HT-29 (cell line): ENCODE results near the gene BTBD7. TPM values are rescaled to one million over a fixed set of nuclear protein-coding genes. Genes with fewer than 3 reads are reported as not detected.
A peak's percentile ranks its signal among the peaks of the same experiment; 100 is the strongest.
"Not testable (repeated sequence)": the region's sequence is repeated elsewhere in the genome, so short reads cannot be mapped to it uniquely, and the experiment has no call there.

Experiments used
- DNase-seq: peaks from one replicate; pipeline ENCODE4 v3.0.0-alpha.2; 2015; ENCODE audit warnings: low spot score
- total RNA-seq: library from RNA; depleted of rRNA; stranded (reverse); fragments of >200 nt; shearing (Covaris generic); gene quantifications from 2 replicates; pipeline ENCODE4 v1.2.3, GENCODE V29; 2014

The BTBD7 gene
- total RNA-seq, 1 experiment from 2014 or later = 9.4 TPM

DNA sequence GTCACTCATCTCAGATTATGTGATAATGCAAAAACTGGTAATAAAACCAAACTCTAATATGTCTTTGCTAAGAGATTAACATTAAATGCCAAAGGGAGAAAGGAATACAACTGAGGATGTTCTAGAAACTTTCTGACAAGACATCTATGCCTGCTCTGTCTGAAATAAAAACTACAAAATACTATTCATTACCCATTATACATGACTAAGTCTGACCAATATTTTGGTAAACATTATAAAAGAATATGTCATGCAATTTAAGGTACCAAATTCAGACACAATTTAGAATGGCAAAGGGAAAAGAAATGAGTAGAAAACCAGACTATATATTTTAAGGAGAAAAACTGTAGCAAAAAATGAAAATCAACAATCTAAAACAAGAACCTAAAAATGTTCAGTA, 86.3 kb downstream of the BTBD7 start:
- DNase-seq = no peak

DNA sequence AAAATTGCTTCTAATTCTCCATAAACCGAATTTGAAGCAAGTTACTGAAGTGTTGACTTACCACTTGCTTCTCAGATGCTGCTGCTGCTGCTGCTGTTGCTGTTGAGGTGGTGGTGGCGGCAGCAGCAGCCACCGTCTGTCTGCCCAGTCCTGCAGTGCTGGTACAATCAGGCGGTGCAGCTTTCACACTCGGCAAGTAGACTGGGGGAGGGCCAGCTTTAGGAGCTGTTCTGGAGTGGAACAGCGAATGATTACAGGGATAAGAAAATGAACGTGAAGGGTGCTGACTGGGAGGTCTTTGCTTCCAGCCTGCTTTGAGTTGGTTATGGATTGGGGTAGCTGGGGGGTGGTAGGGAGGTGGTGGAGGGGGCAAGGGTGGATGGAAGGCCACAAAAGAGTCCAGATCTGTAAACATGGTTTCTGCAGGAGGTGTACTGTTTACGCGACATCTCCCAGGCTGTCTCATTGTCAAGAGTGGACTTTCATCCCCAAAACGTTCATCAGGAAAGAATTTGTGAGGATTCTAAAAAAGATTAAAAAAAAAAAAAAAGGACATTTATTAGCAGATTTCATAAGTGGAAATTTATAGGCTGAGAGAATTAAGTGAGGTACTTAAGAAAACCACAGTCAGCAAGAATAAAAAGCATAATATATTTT, 86.9 kb downstream of the BTBD7 start:
- no peak for DNase-seq

DNA sequence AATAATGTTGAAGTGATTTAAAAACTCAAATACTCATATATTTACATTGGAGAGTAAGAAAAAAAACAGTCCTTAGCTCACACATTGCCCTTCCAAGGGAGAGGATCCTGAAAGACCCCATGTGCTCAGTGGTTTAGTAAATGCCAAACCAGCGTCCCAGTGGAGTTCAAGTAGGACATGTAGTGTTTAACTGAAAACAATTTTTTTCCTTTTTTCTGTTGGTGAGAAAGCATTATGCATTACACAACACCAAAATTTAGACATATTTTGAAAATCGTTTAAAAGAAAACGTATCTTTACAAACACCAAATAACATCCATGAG, 92.2 kb downstream of the BTBD7 start:
- no peak for DNase-seq

DNA sequence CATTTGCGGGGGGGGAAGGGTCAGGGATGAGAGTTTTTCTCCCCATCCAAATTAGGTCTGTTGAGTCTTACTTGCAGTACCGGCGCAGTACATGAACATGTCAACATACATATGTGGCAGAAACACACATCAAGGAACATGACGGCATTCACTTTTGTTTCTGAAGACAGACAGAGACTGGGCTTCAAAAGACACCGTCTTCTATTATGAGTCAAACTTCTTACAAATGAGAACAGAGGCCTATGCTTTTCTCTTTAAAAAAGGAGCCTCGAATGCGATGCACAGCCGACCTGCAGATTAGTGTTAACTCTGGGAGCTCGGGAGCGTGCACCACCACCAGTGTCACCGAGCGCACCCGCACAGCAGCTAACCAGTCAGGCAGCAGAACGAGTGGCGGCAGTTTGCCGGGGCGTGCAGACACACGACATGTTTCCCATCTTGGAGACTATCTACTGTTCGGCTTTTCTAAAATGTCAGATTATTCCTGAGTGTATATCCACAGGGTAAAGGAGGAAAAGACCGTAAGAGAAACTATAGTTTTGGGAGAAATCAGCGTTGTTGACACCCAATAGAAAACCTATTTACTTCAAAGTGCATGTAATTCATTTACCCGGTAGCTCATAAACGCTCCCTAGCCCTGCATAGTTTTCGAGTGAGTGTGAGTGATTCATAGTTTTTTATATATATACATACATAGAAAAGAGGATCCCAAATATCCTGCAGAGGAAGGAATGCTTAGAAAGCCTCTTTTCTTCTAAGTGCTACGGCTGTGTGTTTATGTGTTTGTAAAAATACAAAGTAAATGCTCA, 92.8 kb downstream of the BTBD7 start:
- DNase-seq = peak; percentile 75

DNA sequence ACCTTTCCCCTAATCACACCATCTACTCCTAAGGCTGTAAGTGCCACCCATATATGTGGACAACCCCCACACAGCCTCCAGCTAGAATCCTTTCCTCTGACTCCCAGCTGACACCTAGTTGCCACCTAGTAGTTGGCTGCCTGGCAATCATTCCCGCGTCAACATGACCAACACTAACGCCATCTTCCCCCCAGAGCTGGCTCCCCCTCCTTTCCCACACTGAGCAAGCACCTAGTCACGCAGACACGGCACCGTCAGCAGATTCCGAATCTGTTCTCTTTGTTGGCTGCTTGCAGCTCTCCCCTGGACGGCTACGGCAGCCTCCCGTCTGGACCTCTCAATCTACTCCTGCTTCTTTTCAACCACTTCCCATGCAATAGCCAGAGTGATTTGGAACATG, 98.0 kb downstream of the BTBD7 start:
- DNase-seq = no peak

DNA sequence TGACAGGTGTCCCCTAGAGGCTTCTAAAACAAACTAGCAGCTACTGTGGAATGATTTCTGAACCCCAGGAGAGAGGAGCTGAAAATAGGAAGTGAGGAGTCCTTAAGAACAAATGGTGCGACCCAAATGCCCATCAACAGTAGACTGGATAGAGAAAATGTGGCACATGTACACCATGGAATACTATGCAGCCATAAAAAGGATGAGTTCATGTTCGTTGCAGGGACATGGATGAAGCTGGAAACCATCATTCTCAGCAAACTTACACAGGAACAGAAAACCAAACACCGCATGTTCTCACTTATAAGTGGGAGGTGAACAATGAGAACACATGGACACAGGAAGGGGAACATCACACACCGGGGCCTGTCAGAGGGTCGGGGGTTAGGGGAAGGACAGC, 99.8 kb downstream of the BTBD7 start:
- not testable (repeated sequence) for DNase-seq

DNA sequence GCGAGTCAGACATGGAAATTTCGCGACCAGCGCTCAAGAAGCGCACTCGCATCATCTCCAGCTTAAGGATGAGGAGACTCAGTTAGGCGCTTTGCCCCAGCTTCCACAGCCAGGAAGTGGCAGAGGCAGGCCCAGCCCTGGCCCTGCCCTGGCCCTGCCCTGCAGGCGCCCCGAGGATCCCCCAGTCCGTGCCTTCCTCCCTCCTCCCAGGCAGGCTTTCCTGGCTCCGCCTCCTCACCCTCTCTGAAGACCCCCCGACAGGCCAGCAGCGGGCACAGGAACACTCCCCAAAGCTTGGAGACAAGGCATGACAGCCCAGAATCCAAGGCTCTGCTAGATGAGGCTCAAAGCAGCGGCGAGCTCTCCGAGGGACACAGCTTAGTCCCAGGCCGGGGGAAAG, 100.7 kb downstream of the BTBD7 start:
- no peak for DNase-seq

DNA sequence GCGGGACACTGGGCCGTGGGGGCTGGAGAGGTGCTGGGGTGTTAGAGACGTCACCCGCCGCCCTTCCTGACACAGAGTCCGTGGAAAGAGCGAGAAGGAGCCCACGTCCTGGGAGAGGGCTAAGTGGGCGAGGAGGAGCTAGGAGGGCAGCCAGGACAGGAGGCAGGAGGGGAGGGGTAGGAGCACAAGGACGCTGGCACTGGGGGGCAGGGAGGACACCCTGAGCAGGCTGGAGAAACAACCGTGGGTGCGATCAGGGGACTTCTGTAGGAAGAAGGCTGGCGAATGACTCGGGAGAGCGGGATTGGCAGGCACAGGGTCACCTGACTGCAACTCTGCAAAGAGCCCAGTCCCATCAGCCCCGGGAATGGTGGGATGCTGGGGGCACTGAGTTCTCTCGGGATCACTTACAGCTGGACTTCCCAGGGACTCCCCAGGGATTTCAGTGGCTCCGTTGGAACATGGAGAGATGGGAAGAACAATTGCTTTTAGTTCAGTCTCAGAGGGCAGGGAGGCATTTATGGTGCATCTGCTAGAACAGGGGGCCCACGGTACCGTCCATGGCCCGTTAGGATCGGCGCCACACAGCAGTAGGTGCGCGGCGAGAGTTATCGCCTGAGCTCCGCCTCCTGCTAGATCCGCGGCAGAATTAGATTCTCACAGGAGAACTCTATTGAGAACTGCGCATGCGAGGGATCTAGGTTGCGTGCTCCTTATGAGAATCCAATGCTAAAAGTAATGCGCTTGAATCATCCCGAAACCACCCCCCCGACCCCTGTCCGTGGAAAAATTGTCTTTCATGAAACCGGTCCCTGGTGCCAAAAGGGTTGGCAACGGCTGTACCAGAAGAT, 101.5 kb downstream of the BTBD7 start:
- no peak for DNase-seq

DNA sequence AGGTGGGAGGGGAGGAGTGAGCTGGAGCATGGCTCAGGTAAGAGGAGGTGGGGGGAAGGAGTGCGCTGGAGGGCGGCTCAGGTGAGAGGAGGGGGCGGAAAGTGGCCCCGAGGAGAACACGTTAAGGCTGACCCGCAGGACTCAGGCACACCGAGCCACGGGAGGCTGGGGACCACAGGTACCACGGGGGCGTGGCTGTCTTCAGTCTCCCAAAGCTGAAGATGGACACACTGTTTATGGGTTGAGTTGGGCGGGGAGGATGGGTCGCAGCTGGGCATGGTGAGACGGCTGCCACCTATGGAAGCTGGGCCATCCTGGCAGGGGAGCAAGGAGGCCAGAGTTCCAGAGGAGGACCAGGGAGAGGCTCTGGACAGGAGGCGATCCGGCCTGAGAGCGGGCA, 102.3 kb downstream of the BTBD7 start:
- no peak for DNase-seq

DNA sequence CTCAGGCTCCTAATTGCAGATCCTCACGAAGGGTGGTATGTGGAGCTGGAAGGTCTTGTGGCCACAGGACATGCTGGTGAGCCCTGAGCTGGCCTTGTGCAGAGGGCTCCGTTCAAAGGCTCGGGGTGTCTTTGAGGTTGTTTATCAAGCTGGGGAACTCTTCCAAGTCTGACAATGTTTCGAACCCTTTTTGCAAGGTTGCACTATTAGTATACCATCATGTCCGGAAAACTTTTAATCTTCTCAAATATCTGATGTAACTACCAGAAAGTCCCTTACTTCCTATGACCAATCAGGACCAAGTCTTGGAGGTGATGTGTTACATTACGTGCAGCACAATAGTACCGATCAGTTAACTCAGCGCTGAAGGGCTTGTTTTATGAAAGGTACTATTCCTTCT, 104.3 kb downstream of the BTBD7 start:
- no peak for DNase-seq

DNA sequence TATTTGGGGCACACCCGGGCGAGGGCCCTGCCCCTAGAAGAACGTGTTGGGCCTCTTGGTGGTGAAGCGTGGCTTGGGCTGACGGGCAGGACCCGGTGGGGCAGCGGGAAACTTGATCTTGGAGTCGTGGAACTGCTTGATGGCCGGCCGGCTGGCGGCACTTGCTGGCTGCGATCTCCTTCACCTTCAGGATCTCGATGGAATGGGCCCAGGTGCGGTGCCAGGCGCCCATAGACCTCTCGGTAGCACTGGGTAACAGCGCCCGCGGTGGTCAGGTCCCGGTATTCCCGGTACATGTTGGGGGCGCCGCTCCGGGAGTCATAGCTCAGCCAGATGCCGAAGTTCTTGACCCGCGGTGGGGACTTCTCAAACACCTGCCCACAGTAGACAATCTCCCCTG, 109.3 kb downstream of the BTBD7 start:
- no peak for DNase-seq

DNA sequence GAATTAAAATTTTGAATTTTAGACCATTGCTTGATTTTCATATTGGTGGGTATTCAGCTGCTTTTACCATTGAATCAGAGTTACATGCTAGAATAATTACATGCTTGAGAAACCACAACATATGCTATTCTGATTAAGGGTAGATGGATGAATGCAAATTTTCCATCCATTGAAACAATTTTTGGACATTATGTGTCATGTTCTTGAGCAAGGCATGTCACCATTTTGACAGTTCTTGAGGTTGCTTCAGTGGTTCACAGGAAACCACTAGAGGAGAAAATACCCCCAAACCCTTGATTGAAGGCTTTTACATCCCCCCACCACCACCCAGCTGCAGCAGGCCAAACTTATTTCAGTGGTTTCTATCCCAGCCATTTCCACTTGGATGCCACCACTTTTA, 112.3 kb downstream of the BTBD7 start:
- no peak for DNase-seq

DNA sequence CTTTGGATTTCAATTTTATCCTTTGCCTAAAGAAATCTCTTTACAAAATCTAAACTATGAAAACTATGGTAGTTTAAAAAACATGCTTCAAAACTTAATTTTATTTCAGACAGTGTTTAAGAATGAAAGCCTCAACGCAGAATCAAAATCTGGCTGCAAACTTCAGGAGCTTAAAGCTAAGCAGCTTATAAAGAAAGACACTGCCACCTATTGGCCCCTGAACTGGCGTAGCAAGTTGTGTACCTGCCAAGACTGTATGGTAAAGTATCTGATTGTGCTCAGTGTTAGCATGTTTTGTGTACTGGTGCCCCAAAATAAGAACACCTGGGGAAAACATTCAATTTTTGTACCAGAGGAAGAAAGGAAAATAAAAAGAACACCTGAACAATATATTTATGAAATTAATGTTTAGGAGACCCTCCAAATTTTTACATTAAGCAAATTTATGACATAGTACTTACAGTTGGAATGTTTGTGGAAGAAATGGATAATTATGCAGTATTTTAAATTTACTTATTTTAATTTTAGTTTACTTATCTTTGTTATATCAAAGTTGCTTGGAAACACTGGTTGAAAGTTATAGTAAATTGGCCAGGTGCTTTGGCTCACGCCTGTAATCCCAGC, 113.6 kb downstream of the BTBD7 start:
- peak; percentile 48 for DNase-seq

DNA sequence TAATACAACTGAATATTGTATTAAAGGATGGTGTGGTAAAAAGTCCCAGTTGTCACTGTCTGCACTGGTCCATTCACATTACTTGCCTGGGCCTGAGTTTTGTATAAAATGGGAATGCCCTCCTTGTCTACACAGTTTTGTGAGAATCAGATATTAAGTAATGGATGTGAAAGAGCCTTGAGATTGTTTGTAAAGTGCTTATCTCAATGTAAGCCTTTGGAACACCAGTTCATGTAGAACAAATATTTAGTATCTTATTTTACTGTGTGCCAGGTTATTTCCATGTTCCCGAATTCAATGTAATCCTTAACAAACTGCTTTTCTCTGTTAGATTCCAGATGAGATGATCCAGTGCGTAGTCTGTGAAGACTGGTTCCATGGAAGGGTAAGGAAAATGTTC, 118.2 kb downstream of the BTBD7 start:
- DNase-seq = no peak

DNA sequence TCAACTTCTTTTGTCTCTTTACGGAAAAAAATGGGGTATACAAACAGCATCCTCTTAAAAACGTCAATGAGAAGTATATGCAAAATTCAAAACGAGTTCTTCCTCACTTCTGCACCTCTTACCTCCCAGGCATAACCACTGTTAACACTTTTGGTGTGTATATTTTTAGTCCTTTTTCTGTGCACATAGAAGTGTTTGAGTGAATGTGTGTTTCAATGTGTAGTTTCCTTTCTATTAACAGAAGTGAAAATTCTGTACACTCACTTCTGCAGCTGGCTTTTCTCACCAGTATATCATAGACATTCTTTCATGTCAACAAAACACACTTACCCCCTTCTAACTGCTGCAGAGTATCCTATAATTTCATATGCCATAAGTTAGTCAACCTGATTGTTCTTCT, 120.4 kb downstream of the BTBD7 start:
- DNase-seq = no peak

DNA sequence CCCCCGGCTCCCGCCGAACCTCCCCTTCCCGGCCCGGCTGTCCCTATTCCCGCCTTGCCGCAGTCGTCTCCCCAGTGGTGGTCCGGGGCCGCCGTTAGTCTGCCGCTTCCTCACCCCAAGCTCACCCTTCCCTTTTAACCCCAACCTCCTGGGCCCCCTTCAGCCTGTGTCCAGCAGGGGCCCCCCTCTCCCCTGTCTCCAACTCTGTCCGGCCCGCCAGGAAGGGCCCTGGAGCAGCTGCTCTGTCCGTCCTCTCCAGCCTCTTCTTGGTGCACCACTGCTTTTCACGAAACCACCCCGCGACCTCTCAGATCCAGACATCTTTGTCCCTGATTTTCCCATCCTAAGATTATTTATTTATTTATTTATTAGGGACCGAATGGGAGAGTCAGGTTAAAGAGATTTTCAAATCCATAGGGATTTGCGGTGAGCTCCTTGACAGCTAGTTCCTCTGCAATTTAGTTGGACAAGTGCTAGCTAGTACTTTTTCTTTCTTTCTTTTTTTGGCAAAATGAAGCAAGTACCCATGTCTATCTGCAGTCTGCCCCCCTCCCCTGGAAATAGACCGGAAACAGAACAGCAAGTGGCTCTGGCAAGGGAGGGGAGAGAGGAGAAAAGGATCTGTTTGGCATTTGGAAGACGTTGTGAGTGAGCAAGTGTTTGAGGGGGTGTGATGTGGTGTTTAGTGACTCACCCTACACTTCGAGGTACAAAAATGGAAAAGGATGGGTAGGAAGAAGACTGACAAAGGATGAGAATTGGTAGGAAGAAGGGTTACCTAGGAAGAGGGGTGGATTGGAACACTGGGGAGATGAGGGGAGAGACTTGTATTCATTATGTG, 125.1 kb downstream of the BTBD7 start:
- peak; percentile 55 for DNase-seq

DNA sequence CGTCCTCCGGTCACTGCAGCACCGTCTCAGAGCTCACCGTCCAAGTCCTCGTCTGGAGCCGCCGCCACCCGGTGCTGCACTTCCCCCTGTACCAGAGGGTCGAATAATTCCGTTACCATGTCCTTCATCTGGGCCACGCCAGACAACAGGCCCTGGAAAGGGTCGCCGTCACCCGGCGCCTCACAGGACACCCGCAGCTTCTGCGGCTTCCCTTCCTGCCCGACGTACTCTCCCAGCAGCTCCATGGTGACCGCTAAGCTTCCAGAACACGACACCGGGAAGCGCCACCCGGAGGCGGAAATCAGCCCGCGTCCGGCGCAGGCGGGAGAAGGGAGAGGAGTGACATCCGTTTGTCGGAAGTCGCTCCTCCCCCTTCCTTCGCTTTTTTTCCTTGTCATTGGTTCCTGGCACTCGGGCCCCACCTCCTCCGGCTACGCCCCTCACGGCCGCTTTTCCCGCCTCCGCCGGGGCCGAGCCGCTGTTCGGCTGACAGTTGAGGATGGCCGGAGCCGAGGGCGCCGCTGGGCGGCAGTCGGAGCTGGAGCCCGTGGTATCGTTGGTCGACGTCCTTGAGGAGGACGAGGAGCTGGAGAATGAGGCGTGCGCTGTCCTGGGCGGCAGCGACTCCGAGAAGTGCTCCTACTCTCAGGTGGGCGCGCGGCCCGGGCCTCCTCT, 125.9 kb downstream of the BTBD7 start, which contains the start of the genes GON7 and UBR7:
Gene GON7 (minus strand): TSS at position 273 of the 675 bp plus-strand sequence. CDS start 28 bp downstream, at position 245.
Gene UBR7 (plus strand): TSS at position 464 of the 675 bp plus-strand sequence. CDS start 36 bp downstream, at position 500.
- peak; percentile 93 for DNase-seq

DNA sequence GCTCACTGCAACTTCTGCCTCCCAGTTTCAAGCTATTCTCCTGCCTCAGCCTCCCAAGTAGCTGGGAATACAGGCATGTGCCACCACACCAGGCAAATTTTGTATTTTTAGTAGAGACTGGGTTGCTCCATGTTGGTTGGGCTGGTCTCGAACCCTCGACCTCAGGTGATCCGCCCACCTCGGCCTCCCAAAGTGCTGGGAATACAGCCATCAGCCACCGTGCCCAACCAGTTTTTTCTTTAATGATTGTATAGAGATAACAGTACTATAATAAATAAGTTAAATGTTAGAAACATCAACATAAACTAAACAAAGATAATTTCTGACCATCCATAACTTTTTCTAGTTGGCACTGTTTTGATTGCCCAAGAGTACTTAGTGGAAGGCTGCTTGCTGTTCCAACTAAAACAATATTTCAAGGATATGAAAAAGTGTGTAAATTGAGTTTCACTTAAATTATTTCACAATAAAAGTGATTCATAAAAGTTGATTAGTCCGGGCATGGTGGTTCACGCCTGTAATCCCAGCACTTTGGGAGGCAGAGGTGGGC, 131.6 kb downstream of the BTBD7 start:
- DNase-seq = no peak

DNA sequence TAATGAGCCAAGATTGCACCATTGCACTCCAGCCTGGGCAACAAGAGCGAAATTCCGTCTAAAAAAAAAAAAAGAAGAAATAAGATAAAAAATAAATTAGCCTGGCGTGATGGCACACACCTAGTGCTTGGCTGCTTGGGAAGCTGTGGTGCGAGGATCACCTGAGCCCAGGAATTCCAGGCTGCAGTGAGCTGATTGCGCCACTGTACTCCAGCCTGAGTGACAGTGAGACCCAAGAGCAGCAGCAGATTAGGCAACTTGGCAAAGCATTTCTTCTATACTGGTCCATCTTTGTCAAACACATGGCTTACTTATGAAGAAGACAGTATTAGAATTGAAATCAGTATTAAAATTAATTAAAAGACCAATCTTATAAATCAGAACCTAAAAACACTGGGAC, 132.3 kb downstream of the BTBD7 start:
- DNase-seq = no peak

DNA sequence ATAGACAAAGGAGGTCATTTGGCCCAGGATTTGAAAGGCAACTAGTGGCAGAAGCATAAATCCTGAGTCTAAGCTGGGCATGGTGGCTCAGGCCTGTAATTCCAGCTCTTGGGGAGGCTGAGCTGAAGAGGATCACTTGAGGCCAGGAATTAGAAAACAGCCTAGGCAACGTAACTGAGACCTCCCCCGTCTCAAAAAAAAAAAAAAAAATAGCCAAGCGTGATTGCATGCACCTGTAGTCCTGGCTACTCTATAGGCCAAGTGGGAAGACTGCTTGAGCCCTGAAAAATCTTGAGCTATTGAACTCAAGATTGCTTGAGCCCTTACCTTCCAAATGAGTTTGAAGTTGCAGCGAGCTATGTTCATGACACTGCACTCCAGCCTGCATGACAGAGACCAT, 133.8 kb downstream of the BTBD7 start:
- no peak for DNase-seq
